ENCODE data around the gene FBXO45. TPM values are rescaled to one million over a fixed set of nuclear protein-coding genes. Genes with fewer than 3 reads are reported as not detected.

Gene FBXO45
- total and polyA plus RNA-seq, 2 donors (not counting 1 experiment from before 2014, with no cell fraction given), result 0.98 to 4.7 TPM

DNA sequence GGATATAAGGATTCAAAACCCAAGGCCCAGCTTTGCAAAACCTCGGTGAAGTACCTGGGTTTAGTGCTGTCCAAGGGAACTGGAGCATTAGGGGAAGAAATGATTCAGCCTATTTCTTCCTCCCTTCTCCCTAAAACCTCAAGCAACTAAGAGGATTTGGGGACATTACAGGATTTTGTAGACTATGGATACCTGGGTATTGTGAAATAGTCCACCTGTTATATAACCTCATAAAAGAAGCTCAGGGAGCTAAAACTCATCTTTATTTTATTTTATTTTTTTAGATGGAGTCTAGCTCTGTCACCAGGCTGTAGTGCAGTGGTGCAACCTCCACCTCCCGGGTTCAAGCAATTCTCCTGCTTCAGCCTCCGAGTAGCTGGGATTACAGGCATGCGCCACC, 44.6 kb upstream of the FBXO45 start:
- WGBS (ENCODE audit: insufficient coverage), result no CpG with 5 or more reads among the region's 4 CpGs
- H3K4me1 ChIP-seq (ENCODE audit: control insufficient read depth in 2 of 2, insufficient read depth in 2 of 2, low read length in 2 of 2), result peaks cover 4% of the 10 kb centered on the region in 2 donors
- H3K27ac ChIP-seq (ENCODE audit: low read length in 2 of 2), result no peak overlapping the region
- TF ChIP-seq, protein P1, sequence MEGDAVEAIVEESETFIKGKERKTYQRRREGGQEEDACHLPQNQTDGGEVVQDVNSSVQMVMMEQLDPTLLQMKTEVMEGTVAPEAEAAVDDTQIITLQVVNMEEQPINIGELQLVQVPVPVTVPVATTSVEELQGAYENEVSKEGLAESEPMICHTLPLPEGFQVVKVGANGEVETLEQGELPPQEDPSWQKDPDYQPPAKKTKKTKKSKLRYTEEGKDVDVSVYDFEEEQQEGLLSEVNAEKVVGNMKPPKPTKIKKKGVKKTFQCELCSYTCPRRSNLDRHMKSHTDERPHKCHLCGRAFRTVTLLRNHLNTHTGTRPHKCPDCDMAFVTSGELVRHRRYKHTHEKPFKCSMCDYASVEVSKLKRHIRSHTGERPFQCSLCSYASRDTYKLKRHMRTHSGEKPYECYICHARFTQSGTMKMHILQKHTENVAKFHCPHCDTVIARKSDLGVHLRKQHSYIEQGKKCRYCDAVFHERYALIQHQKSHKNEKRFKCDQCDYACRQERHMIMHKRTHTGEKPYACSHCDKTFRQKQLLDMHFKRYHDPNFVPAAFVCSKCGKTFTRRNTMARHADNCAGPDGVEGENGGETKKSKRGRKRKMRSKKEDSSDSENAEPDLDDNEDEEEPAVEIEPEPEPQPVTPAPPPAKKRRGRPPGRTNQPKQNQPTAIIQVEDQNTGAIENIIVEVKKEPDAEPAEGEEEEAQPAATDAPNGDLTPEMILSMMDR (IDR thresholded peaks at IDR 0.05), result no peak
- TF ChIP-seq EZH2 (IDR thresholded peaks at IDR 0.05; ENCODE audit: borderline replicate concordance, insufficient read depth, low read depth, low read length, poor library complexity, severe bottlenecking), result no peak
- H2AFZ ChIP-seq (ENCODE audit: insufficient read depth, low read depth, low read length, poor library complexity, severe bottlenecking), result no peak overlapping the region
- intact Hi-C loops (cut with micrococcal nuclease), result no loop called here
- H3K79me2 ChIP-seq (ENCODE audit: control insufficient read depth, insufficient read depth, low read length), result no peaks in the 10 kb centered on the region
- H3K9ac ChIP-seq (ENCODE audit: low read length), result no peak overlapping the region
- no peak for DNase-seq
- Mint-ChIP-seq H3K4me1 (peaks cover 7% of the 10 kb centered on the region), H3K4me3 (no peak overlapping the region), H3K27ac (no peak overlapping the region), H3K27me3 (no peaks in the 10 kb centered on the region), H3K9me3 (ENCODE audit: insufficient read depth) (peaks cover 27% of the 10 kb centered on the region)
- no peaks in the 10 kb centered on the region for H3K36me3 ChIP-seq (replicated peaks in 1 of 2; ENCODE audit: control extremely low read depth in 1 of 2, control insufficient read depth in 1 of 2, extremely low read depth in 1 of 2, insufficient read depth in 2 of 2, low read length in 1 of 2)
- ATAC-seq (ENCODE audit: low read depth), result no peak
- peaks cover 3 to 54% (median 35%) of the 10 kb centered on the region in 3 donors for H3K9me3 ChIP-seq (ENCODE audit: control extremely low read depth in 1 of 3, control insufficient read depth in 2 of 3, insufficient read depth in 1 of 3, low read length in 2 of 3)
- H3K4me2 ChIP-seq (replicated peaks; ENCODE audit: low read depth, low read length, poor library complexity, severe bottlenecking), result no peak overlapping the region
- peaks cover 0 to 2% (median 0%) of the 10 kb centered on the region in 4 experiments for H3K27me3 ChIP-seq (replicated peaks in 1 of 4; ENCODE audit: control extremely low read depth in 1 of 4, control insufficient read depth in 3 of 4, insufficient read depth in 4 of 4, low read length in 3 of 4)
- ChIA-PET POLR2A (no interaction called here), CTCF (interaction anchor here (0.6 to 2.6 kb wide), 5 partner anchors 10 to 451 kb away, joined by 3 to 10 read pairs (median 4); no protein-coding TSS in a partner anchor)
- H3K4me3 ChIP-seq (ENCODE audit: control extremely low read depth in 1 of 5, extremely low read depth in 1 of 5, insufficient read depth in 1 of 5, low read depth in 2 of 5, low read length in 4 of 5), result no peak overlapping the region
- no peaks in the 10 kb centered on the region for H4K20me1 ChIP-seq (ENCODE audit: control insufficient read depth, insufficient read depth, low read length, poor library complexity, severe bottlenecking)

DNA sequence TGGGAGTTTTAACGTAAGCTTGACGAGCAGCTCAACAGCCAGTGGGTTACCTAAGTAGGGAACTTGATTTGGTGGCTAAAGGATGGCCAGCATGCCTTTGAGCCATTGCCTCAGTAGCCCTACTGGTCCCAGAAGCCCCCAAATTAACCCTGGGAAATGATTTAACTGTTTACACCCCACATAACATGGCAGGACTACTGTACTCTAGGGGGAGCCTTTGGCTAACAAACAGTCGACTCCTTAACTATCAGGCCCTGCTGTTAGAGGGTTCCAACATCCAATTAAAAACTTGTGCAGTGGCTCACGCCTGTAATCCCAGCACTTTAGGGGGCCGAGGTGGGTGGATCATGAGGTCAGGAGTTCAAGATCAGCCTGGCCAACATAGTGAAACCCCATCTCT, 43.9 kb upstream of the FBXO45 start:
- Histone ChIP-seq H3K9ac (ENCODE audit: low read length) (no peak overlapping the region), H3K27me3 (replicated peaks in 1 of 4; ENCODE audit: control extremely low read depth in 1 of 4, control insufficient read depth in 3 of 4, insufficient read depth in 4 of 4, low read length in 3 of 4) (peaks cover 0 to 2% (median 0%) of the 10 kb centered on the region in 4 experiments), H3K27ac (ENCODE audit: low read length in 2 of 2) (no peak overlapping the region), H3K79me2 (ENCODE audit: control insufficient read depth, insufficient read depth, low read length) (no peaks in the 10 kb centered on the region), H4K20me1 (ENCODE audit: control insufficient read depth, insufficient read depth, low read length, poor library complexity, severe bottlenecking) (no peaks in the 10 kb centered on the region), H2AFZ (ENCODE audit: insufficient read depth, low read depth, low read length, poor library complexity, severe bottlenecking) (no peak overlapping the region), H3K36me3 (replicated peaks in 1 of 2; ENCODE audit: control extremely low read depth in 1 of 2, control insufficient read depth in 1 of 2, extremely low read depth in 1 of 2, insufficient read depth in 2 of 2, low read length in 1 of 2) (no peaks in the 10 kb centered on the region), H3K4me3 (ENCODE audit: control extremely low read depth in 1 of 5, extremely low read depth in 1 of 5, insufficient read depth in 1 of 5, low read depth in 2 of 5, low read length in 4 of 5) (no peak overlapping the region), H3K9me3 (ENCODE audit: control extremely low read depth in 1 of 3, control insufficient read depth in 2 of 3, insufficient read depth in 1 of 3, low read length in 2 of 3) (peaks cover 1 to 54% (median 28%) of the 10 kb centered on the region in 3 donors), H3K4me2 (replicated peaks; ENCODE audit: low read depth, low read length, poor library complexity, severe bottlenecking) (no peak overlapping the region), H3K4me1 (ENCODE audit: control insufficient read depth in 2 of 2, insufficient read depth in 2 of 2, low read length in 2 of 2) (peaks cover 6 to 8% of the 10 kb centered on the region in 2 donors)
- H3K27me3 Mint-ChIP-seq, result no peaks in the 10 kb centered on the region
- H3K27ac Mint-ChIP-seq, result no peak overlapping the region
- intact Hi-C loops (cut with micrococcal nuclease), result no loop called here
- 67% methylated on average over 1 of the region's 5 CpGs for WGBS (ENCODE audit: insufficient coverage)
- H3K9me3 Mint-ChIP-seq (ENCODE audit: insufficient read depth), result peaks cover 22% of the 10 kb centered on the region
- no peak overlapping the region for H3K4me3 Mint-ChIP-seq
- TF ChIP-seq EZH2 (IDR thresholded peaks at IDR 0.05; ENCODE audit: borderline replicate concordance, insufficient read depth, low read depth, low read length, poor library complexity, severe bottlenecking), result no peak
- TF ChIP-seq, protein P1 (IDR thresholded peaks at IDR 0.05), result no peak
- POLR2A ChIA-PET, result no interaction called here
- peaks cover 7% of the 10 kb centered on the region for H3K4me1 Mint-ChIP-seq
- no peak for DNase-seq
- ATAC-seq (ENCODE audit: low read depth), result no peak
- CTCF ChIA-PET, result interaction anchor here (0.6 to 1.6 kb wide), 3 partner anchors 10 to 452 kb away, joined by 3 read pairs; no protein-coding TSS in a partner anchor
